Body of pancreas (tissue), 4 donors: ENCODE results near the gene FOXR1. TPM values are rescaled to one million over a fixed set of nuclear protein-coding genes. Genes with fewer than 3 reads are reported as not detected.

Experiments
- ATAC-seq: fragments of 150-250 bp; one replicate; pipeline ENCODE4 v1.9.1; 2016
- DNase-seq, 4 donors: peaks; one replicate each; pipeline ENCODE4 v3.0.0-alpha.2; 2019
- H3K27ac ChIP-seq, 4 donors: fragments of 200-600 bp; sonication (generic); 1 replicate in 3 of 4; 2 replicates in 1 of 4; pipeline versions ENCODE4 v1.5.1 to v1.6.1; 2016 to 2019; ENCODE audit warnings: mild to moderate bottlenecking in 1 of 4, mixed read lengths in 1 of 4, moderate library complexity in 1 of 4
- H3K27me3 ChIP-seq, 2 donors: fragments of 200-600 bp; sonication (generic); one replicate each; pipeline ENCODE4 v1.6.0; 2016; ENCODE audit warnings: mild to moderate bottlenecking in 1 of 2
- H3K36me3 ChIP-seq, 2 donors: fragments of 200-600 bp; sonication (generic); replicated peaks in 1 of 2; 2 replicates each; pipeline ENCODE4 v1.5.1; 2016; ENCODE audit warnings: low read depth in 2 of 2; ENCODE audit not compliant: insufficient read depth in 1 of 2
- H3K4me1 ChIP-seq: fragments of 200-600 bp; sonication (generic); one replicate; pipeline ENCODE4 v1.6.0; 2016
- H3K4me3 ChIP-seq, 2 donors: fragments of 200-600 bp; sonication (generic); 1 replicate in 1 of 2; 2 replicates in 1 of 2; pipeline ENCODE4 v1.5.1; 2016 to 2019
- H3K9me3 ChIP-seq, 3 donors: fragments of 200-600 bp; sonication (generic); 1 replicate in 2 of 3; 2 replicates in 1 of 3; pipeline ENCODE4 v1.5.1; 2016
- CTCF ChIP-seq, 7 experiments: fragments of 450-650 bp in 4 of 7; fragments of 200-600 bp in 3 of 7; sonication (generic) in 3 of 7; IDR thresholded peaks; one replicate each; pipeline ENCODE4 v1.5.1; 2016 to 2019; ENCODE audit warnings: antibody characterized with exemption in 7 of 7
- POLR2A ChIP-seq, 3 donors: fragments of 450-650 bp; IDR thresholded peaks; one replicate each; pipeline ENCODE4 v1.6.1; 2016; ENCODE audit warnings: antibody characterized with exemption in 3 of 3, mild to moderate bottlenecking in 2 of 3
- WGBS, 2 donors: methylation state at CpG; one replicate each; pipeline ENCODE4 v1.1.5; 2017; 5-methylcytosine and 5-hydroxymethylcytosine counted together
- intact Hi-C: fragments of 100-400 bp; cut with DNase I; formaldehyde crosslinking; loops from one replicate; pipeline ENCODE4 v1.15.1; 2023
- total RNA-seq, 2 donors: library from RNA; depleted of rRNA; stranded (reverse); fragments of >200 nt; gene quantifications; one replicate each; pipeline ENCODE4 v1.1.0, GENCODE V29; 2016

FOXR1 gene
- total RNA-seq, 2 donors from 2014 or later, result not detected

GRCh38 chr11:119011476-119012053 lies 40.0 kb downstream of the FOXR1 start:
- H3K27me3 ChIP-seq, result no peaks in the 10 kb centered on the region
- no peaks in the 10 kb centered on the region for H3K9me3 ChIP-seq
- TF ChIP-seq POLR2A (IDR thresholded peaks at IDR 0.05), result no peak
- TF ChIP-seq CTCF (IDR thresholded peaks at IDR 0.05), result no peak
- ATAC-seq (no peak), DNase-seq (peak in 1 of 4 donors; percentile 14)
- peaks cover 14% of the 10 kb centered on the region for H3K4me1 ChIP-seq
- peaks cover 0 to 11% of the 10 kb centered on the region in 2 donors for H3K36me3 ChIP-seq
- 75 to 81% methylated on average over 6 of the region's 6 CpGs for WGBS, 2 donors
- intact Hi-C loops, result no loop called here
- H3K4me3 ChIP-seq, result no peak overlapping the region
- no peak overlapping the region for H3K27ac ChIP-seq

- no peaks in the 10 kb centered on the region for H3K9me3 ChIP-seq
- H3K27ac ChIP-seq, result no peak overlapping the region
- peaks cover 0 to 7% of the 10 kb centered on the region in 2 donors for H3K36me3 ChIP-seq
- 75 to 82% methylated on average over 3 of the region's 3 CpGs for WGBS, 2 donors
- ATAC-seq (no peak), DNase-seq (no peak)
- H3K4me3 ChIP-seq, result no peak overlapping the region
- no peaks in the 10 kb centered on the region for H3K27me3 ChIP-seq
- intact Hi-C loops, result no loop called here
- no peak for TF ChIP-seq POLR2A (IDR thresholded peaks at IDR 0.05)
- no peak for TF ChIP-seq CTCF (IDR thresholded peaks at IDR 0.05)
- H3K4me1 ChIP-seq, result peaks cover 24% of the 10 kb centered on the region
These were observed 41.1 kb downstream of the FOXR1 start for GRCh38 chr11:119012629-119013170.

GRCh38 chr11:119014209-119014924 lies 42.8 kb downstream of the FOXR1 start:
- Histone ChIP-seq H3K9me3 (no peaks in the 10 kb centered on the region), H3K27ac (no peak overlapping the region), H3K36me3 (peaks cover 0 to 7% of the 10 kb centered on the region in 2 donors), H3K27me3 (no peaks in the 10 kb centered on the region), H3K4me3 (no peak overlapping the region), H3K4me1 (peaks cover 24% of the 10 kb centered on the region)
- intact Hi-C loops, result no loop called here
- ATAC-seq (no peak), DNase-seq (no peak)
- TF ChIP-seq CTCF (IDR thresholded peaks at IDR 0.05), result no peak
- TF ChIP-seq POLR2A (IDR thresholded peaks at IDR 0.05), result peak in 1 of 3 donors; percentile 6
- WGBS, 2 donors, result 87 to 95% methylated on average over 17 of the region's 17 CpGs

- no peaks in the 10 kb centered on the region for H3K9me3 ChIP-seq
- peaks cover 0 to 7% of the 10 kb centered on the region in 2 donors for H3K36me3 ChIP-seq
- TF ChIP-seq POLR2A (IDR thresholded peaks at IDR 0.05), result no peak
- no peak for TF ChIP-seq CTCF (IDR thresholded peaks at IDR 0.05)
- no peak for ATAC-seq
- DNase-seq, result peak in 1 of 4 donors; percentile 40
- H3K4me3 ChIP-seq, result no peak overlapping the region
- intact Hi-C loops, result no loop called here
- no peaks in the 10 kb centered on the region for H3K27me3 ChIP-seq
- 48 to 50% methylated on average over 8 of the region's 8 CpGs for WGBS, 2 donors
- H3K4me1 ChIP-seq, result peaks cover 31% of the 10 kb centered on the region
- H3K27ac ChIP-seq, result no peak overlapping the region
These were observed 43.6 kb downstream of the FOXR1 start for GRCh38 chr11:119015054-119015611.
